Fibroblast of lung (primary cell): Measurements from ENCODE around the gene ERFL. TPM values are rescaled to one million over a fixed set of nuclear protein-coding genes. Genes with fewer than 3 reads are reported as not detected.

Source experiments
- DNase-seq, 2 donors: peaks; one replicate each; pipeline versions ENCODE4 v3.0.0 to v3.0.0-alpha.2; 2010; ENCODE audit warnings: low read depth in 2 of 2
- H2AFZ ChIP-seq: 2 replicates; pipeline ENCODE4 v1.5.1; 2012; ENCODE audit warnings: low read length, control low read depth, inconsistent platforms
- H3K27ac ChIP-seq: 2 replicates; pipeline ENCODE4 v1.5.1; 2011; ENCODE audit warnings: low read length, control low read depth; ENCODE audit not compliant: insufficient read depth
- H3K27me3 ChIP-seq: 2 replicates; pipeline ENCODE4 v1.5.1; 2011; ENCODE audit warnings: mild to moderate bottlenecking, low read length; ENCODE audit not compliant: control insufficient read depth, insufficient read depth
- H3K36me3 ChIP-seq: 2 replicates; pipeline ENCODE4 v1.5.1; 2011; ENCODE audit warnings: low read length; ENCODE audit not compliant: control insufficient read depth, insufficient read depth
- H3K4me1 ChIP-seq: 2 replicates; pipeline ENCODE4 v1.5.1; 2011; ENCODE audit warnings: low read length; ENCODE audit not compliant: control insufficient read depth, insufficient read depth; ENCODE audit errors: extremely low read depth
- H3K4me2 ChIP-seq: 2 replicates; pipeline ENCODE4 v1.5.1; 2011; ENCODE audit warnings: low read length, control low read depth; ENCODE audit not compliant: insufficient read depth; ENCODE audit errors: extremely low read depth
- H3K4me3 ChIP-seq, 4 experiments: fragments of 200-600 bp in 1 of 4; sonication (generic) in 1 of 4; replicated peaks in 1 of 4; 2 replicates each; pipeline ENCODE4 v1.5.1; 2011 to 2016; ENCODE audit warnings: low read length in 4 of 4, low read depth in 3 of 4, mild to moderate bottlenecking in 3 of 4, control low read depth in 2 of 4, inconsistent platforms in 1 of 4, mixed read lengths in 1 of 4; ENCODE audit not compliant: insufficient read depth in 1 of 4; ENCODE audit errors: control extremely low read depth in 1 of 4
- H3K79me2 ChIP-seq: 2 replicates; pipeline ENCODE4 v1.5.1; 2012; ENCODE audit warnings: mild to moderate bottlenecking, low read length, inconsistent platforms; ENCODE audit not compliant: control insufficient read depth, insufficient read depth
- H3K9ac ChIP-seq: 2 replicates; pipeline ENCODE4 v1.5.1; 2011; ENCODE audit warnings: mild to moderate bottlenecking, low read length, control low read depth; ENCODE audit not compliant: insufficient read depth
- H3K9me3 ChIP-seq: 2 replicates; pipeline ENCODE4 v1.5.1; 2012; ENCODE audit warnings: low read depth, low read length; ENCODE audit not compliant: control insufficient read depth, insufficient read depth
- H4K20me1 ChIP-seq: 2 replicates; pipeline ENCODE4 v1.5.1; 2011; ENCODE audit warnings: low read length; ENCODE audit not compliant: control insufficient read depth, insufficient read depth; ENCODE audit errors: extremely low read depth
- CTCF ChIP-seq, 2 donors: IDR thresholded peaks in 1 of 2; conservative IDR thresholded peaks in 1 of 2; 1 replicate in 1 of 2; 2 replicates in 1 of 2; pipeline ENCODE4 v1.5.1; 2011 to 2012; ENCODE audit warnings: low read length in 2 of 2, control low read depth in 1 of 2, inconsistent platforms in 1 of 2, low read depth in 1 of 2, mild to moderate bottlenecking in 1 of 2
- EZH2 ChIP-seq: IDR thresholded peaks from 2 replicates; pipeline ENCODE4 v1.5.1; 2012; ENCODE audit warnings: low read length, control low read depth, mild to moderate bottlenecking; ENCODE audit errors: missing control alignments
- polyA plus RNA-seq, 2 donors: library from polyadenylated mRNA; depleted of rRNA in 1 of 2; stranded (reverse) in 1 of 2; unstranded in 1 of 2; fragments of >200 nt; gene quantifications; 2 replicates each; pipeline ENCODE4 v1.2.1, GENCODE V29; 2011 to 2012; ENCODE audit warnings: missing spikeins in 1 of 2
- total RNA-seq: library from RNA; depleted of rRNA; stranded (reverse); fragments of >200 nt; gene quantifications from 2 replicates; pipeline ENCODE4 v1.2.1, GENCODE V29; 2014

ERFL gene
- total and polyA plus RNA-seq, 2 donors (not counting 1 experiment from before 2014, with no cell fraction given): under 0.01 to 0.03 TPM

- DNase-seq: no peak
- Histone ChIP-seq H3K4me3 (no peak overlapping the region), H3K79me2 (no peaks in the 10 kb centered on the region), H3K27me3 (peaks cover 44% of the 10 kb centered on the region), H3K36me3 (no peaks in the 10 kb centered on the region), H2AFZ (no peak overlapping the region), H3K4me1 (peaks cover 12% of the 10 kb centered on the region), H4K20me1 (no peaks in the 10 kb centered on the region), H3K9ac (no peak overlapping the region), H3K9me3 (no peaks in the 10 kb centered on the region), H3K27ac (no peak overlapping the region), H3K4me2 (peak overlapping the region; percentile 35)
- TF ChIP-seq EZH2: no peak
- no peak for TF ChIP-seq CTCF (conservative IDR thresholded peaks at IDR 0.05 in 1 of 2, IDR thresholded peaks at IDR 0.05 in 1 of 2; ENCODE audit: low read depth in 1 of 2, low read length in 2 of 2)
Observed at GRCh38 chr19:41935760-41936415, 7.6 kb upstream of the ERFL start.

GRCh38 chr19:41934849-41935374 is 6.7 kb upstream of the ERFL start:
- Histone ChIP-seq H4K20me1 (no peaks in the 10 kb centered on the region), H2AFZ (no peak overlapping the region), H3K79me2 (no peaks in the 10 kb centered on the region), H3K4me2 (no peak overlapping the region), H3K36me3 (no peaks in the 10 kb centered on the region), H3K9me3 (no peaks in the 10 kb centered on the region), H3K4me3 (no peak overlapping the region), H3K27me3 (peaks cover 54% of the 10 kb centered on the region), H3K9ac (no peak overlapping the region), H3K27ac (no peak overlapping the region), H3K4me1 (peaks cover 12% of the 10 kb centered on the region)
- DNase-seq: peak in 1 of 2 donors; percentile 42
- TF ChIP-seq EZH2 (no peak), CTCF (conservative IDR thresholded peaks at IDR 0.05 in 1 of 2, IDR thresholded peaks at IDR 0.05 in 1 of 2; ENCODE audit: low read depth in 1 of 2, low read length in 2 of 2) (peak; percentile 89 to 90)

GRCh38 chr19:41933693-41934426 is 5.6 kb upstream of the ERFL start:
- no peaks in the 10 kb centered on the region for H3K9me3 ChIP-seq
- H3K36me3 ChIP-seq: no peaks in the 10 kb centered on the region
- no peak overlapping the region for H3K4me3 ChIP-seq
- no peak overlapping the region for H3K27ac ChIP-seq
- H3K4me2 ChIP-seq: no peak overlapping the region
- DNase-seq: no peak
- no peaks in the 10 kb centered on the region for H4K20me1 ChIP-seq
- no peaks in the 10 kb centered on the region for H3K79me2 ChIP-seq
- H3K27me3 ChIP-seq: peaks cover 65% of the 10 kb centered on the region
- H2AFZ ChIP-seq: no peak overlapping the region
- peaks cover 12% of the 10 kb centered on the region for H3K4me1 ChIP-seq
- TF ChIP-seq EZH2 (peak; percentile 79), CTCF (conservative IDR thresholded peaks at IDR 0.05 in 1 of 2, IDR thresholded peaks at IDR 0.05 in 1 of 2; ENCODE audit: low read depth in 1 of 2, low read length in 2 of 2) (no peak)
- no peak overlapping the region for H3K9ac ChIP-seq
